GM19023 (cell line): Measurements from ENCODE around the gene ACP5.
"Not testable (repeated sequence)": the region's sequence is repeated elsewhere in the genome, so short reads cannot be mapped to it uniquely, and the experiment has no call there.

Experiments
- ATAC-seq: cut with Tn5 transposase; IDR thresholded peaks from one replicate; pipeline ENCODE4 v1.9.1; 2021; ENCODE audit warnings: mild to moderate bottlenecking, moderate library complexity; ENCODE audit not compliant: unreplicated experiment

ACP5 gene

GRCh38 chr19:11577451-11578257 is at the start of gene ACP5:
TSS of gene ACP5 (minus strand) at chr19:11577645. CDS start at chr19:11577317, 328 bp downstream.
- ATAC-seq: no peak

- ATAC-seq: no peak
Observed at GRCh38 chr19:11626252-11626651, 48.8 kb upstream of the ACP5 start.

GRCh38 chr19:11624069-11624463 is 46.6 kb upstream of the ACP5 start:
- no peak for ATAC-seq

- ATAC-seq: not testable (repeated sequence)
Observed at GRCh38 chr19:11622401-11622800, 45.0 kb upstream of the ACP5 start.

- no peak for ATAC-seq
Observed at GRCh38 chr19:11620553-11620952, 43.1 kb upstream of the ACP5 start.

- ATAC-seq: no peak
Observed at GRCh38 chr19:11617180-11618062, 40.0 kb upstream of the ACP5 start.

- no peak for ATAC-seq
Observed at GRCh38 chr19:11612816-11613511, 35.5 kb upstream of the ACP5 start.

- no peak for ATAC-seq
Observed at GRCh38 chr19:11611730-11612129, 34.3 kb upstream of the ACP5 start.

- ATAC-seq: no peak
Observed at GRCh38 chr19:11606484-11606883, 29.0 kb upstream of the ACP5 start.

- not testable (repeated sequence) for ATAC-seq
Observed at GRCh38 chr19:11599704-11600103, 22.3 kb upstream of the ACP5 start.

GRCh38 chr19:11598746-11599145 is 21.3 kb upstream of the ACP5 start:
- no peak for ATAC-seq

- ATAC-seq: no peak
Observed at GRCh38 chr19:11598103-11598483, 20.6 kb upstream of the ACP5 start.

GRCh38 chr19:11597202-11598102 is 20.0 kb upstream of the ACP5 start, which contains the start of gene ZNF627:
TSS of gene ZNF627 (plus strand) at chr19:11597483. CDS start at chr19:11597628, 145 bp downstream.
- ATAC-seq: peak; percentile 95

GRCh38 chr19:11596156-11596555 is 18.7 kb upstream of the ACP5 start:
- ATAC-seq: no peak

- ATAC-seq: no peak
Observed at GRCh38 chr19:11594084-11594483, 16.6 kb upstream of the ACP5 start.

- ATAC-seq: no peak
Observed at GRCh38 chr19:11587975-11588631, 10.7 kb upstream of the ACP5 start.

GRCh38 chr19:11587302-11587974 is 10.0 kb upstream of the ACP5 start:
- ATAC-seq: no peak

GRCh38 chr19:11586331-11586730 is 8.9 kb upstream of the ACP5 start:
- ATAC-seq: no peak

- no peak for ATAC-seq
Observed at GRCh38 chr19:11581740-11582139, 4.3 kb upstream of the ACP5 start.
